K562 (cell line): ENCODE results near the gene RTP5. TPM values are rescaled to one million over a fixed set of nuclear protein-coding genes. Genes with fewer than 3 reads are reported as not detected.
A peak's percentile ranks its signal among the peaks of the same experiment; 100 is the strongest.

Experiments used
- ARNT ChIP-seq, 2 experiments: fragments of 450-650 bp; IDR thresholded peaks; 2 replicates each; pipeline ENCODE4 v1.6.1; 2016; ENCODE audit warnings: mild to moderate bottlenecking in 1 of 2
- BCOR ChIP-seq: fragments of 450-650 bp; IDR thresholded peaks from 2 replicates; pipeline ENCODE4 v1.6.1; 2016
- BDP1 ChIP-seq: IDR thresholded peaks from 3 replicates; pipeline ENCODE4 v1.6.1; 2011; ENCODE audit not compliant: insufficient read length, insufficient read depth
- CBX1 ChIP-seq: sonication (generic); IDR thresholded peaks from 2 replicates; pipeline ENCODE4 v1.6.1; 2016; ENCODE audit warnings: antibody characterized with exemption, low read depth, mild to moderate bottlenecking
- CBX2 ChIP-seq: fragments of 200-600 bp; sonication (generic); IDR thresholded peaks from one replicate; pipeline ENCODE4 v1.6.1; 2012; ENCODE audit warnings: mild to moderate bottlenecking, low read length, inconsistent platforms; ENCODE audit not compliant: insufficient read depth, poor library complexity, severe bottlenecking
- DNMT1 ChIP-seq: fragments of 450-650 bp; IDR thresholded peaks from 2 replicates; pipeline ENCODE4 v1.6.1; 2016; ENCODE audit warnings: antibody characterized with exemption, mild to moderate bottlenecking
- DPF2 ChIP-seq: fragments of 450-650 bp; IDR thresholded peaks from 2 replicates; pipeline ENCODE4 v1.6.1; 2016
- MAFG ChIP-seq: fragments of 450-650 bp; conservative IDR thresholded peaks from 2 replicates; pipeline ENCODE4 v1.6.1; 2016; ENCODE audit warnings: missing genetic modification characterization, missing compliant biosample characterization
- NCOA2 ChIP-seq, 2 experiments: fragments of 450-650 bp; IDR thresholded peaks; 2 replicates each; pipeline ENCODE4 v1.6.1; 2018; ENCODE audit warnings: mild to moderate bottlenecking in 2 of 2, moderate library complexity in 1 of 2; ENCODE audit not compliant: partially characterized antibody in 2 of 2
- NEUROD1 ChIP-seq: fragments of 150-350 bp; IDR thresholded peaks from 2 replicates; pipeline ENCODE4 v1.6.1; 2014; ENCODE audit warnings: borderline replicate concordance, low read length, low read depth; ENCODE audit not compliant: partially characterized antibody
- POLR2G ChIP-seq: fragments of 200-400 bp; formaldehyde crosslinking; IDR thresholded peaks from 2 replicates; pipeline ENCODE4 v1.6.1; 2017; ENCODE audit warnings: low read depth, mild to moderate bottlenecking, antibody characterized with exemption, low read length, moderate library complexity
- RAD21 ChIP-seq, 2 experiments: fragments of 250-450 bp in 1 of 2; fragments of 450-650 bp in 1 of 2; sonication (Bioruptor Pico) in 1 of 2; formaldehyde crosslinking in 1 of 2; IDR thresholded peaks in 1 of 2; conservative IDR thresholded peaks in 1 of 2; 2 replicates each; pipeline versions ENCODE4 v1.4.0 to v1.8.0; 2020 to 2022; ENCODE audit warnings: mild to moderate bottlenecking in 2 of 2, moderate library complexity in 1 of 2
- SREBF1 ChIP-seq: fragments of 150-350 bp; IDR thresholded peaks from 2 replicates; pipeline ENCODE4 v1.6.1; 2014; ENCODE audit warnings: antibody characterized with exemption, low read depth, low read length, borderline replicate concordance
- TEAD4 ChIP-seq, 2 experiments: sonication (generic) in 1 of 2; formaldehyde crosslinking in 1 of 2; IDR thresholded peaks; 2 replicates each; pipeline versions ENCODE4 v1.6.1 to v1.8.0; 2012 to 2022; ENCODE audit warnings: borderline replicate concordance in 1 of 2, inconsistent platforms in 1 of 2, low read length in 1 of 2, mild to moderate bottlenecking in 1 of 2, missing genetic modification reagents in 1 of 2
- TRIM24 ChIP-seq, 2 experiments: fragments of 450-650 bp; IDR thresholded peaks; 2 replicates each; pipeline ENCODE4 v1.6.1; 2016
- polyA plus RNA-seq, 8 experiments: library from polyadenylated mRNA; depleted of rRNA in 4 of 8; stranded (reverse) in 5 of 8; unstranded in 3 of 8; fragments of >200 nt; fragmentation: Nextera tagmentation in 2 of 8; fragmentation: Illumina TruSeq in 1 of 8; extraction: Ambion mirVana in 2 of 8; extraction: Trizol in 1 of 8; gene quantifications; 2 replicates each; pipeline versions ENCODE4 v1.2.1 to v1.2.3, GENCODE V29; 2011 to 2014; ENCODE audit warnings: inconsistent platforms in 1 of 8, missing spikeins in 1 of 8
- total RNA-seq, 7 experiments: library from RNA; depleted of rRNA in 6 of 7; stranded (reverse); fragments of >200 nt in 6 of 7; fragmentation: Illumina TruSeq in 2 of 7; extraction: Trizol in 2 of 7; gene quantifications; 2 replicates each; pipeline versions ENCODE4 v1.2.1 to v1.2.3, GENCODE V29; 2011 to 2021; ENCODE audit warnings: low replicate concordance in 1 of 7
- TF ChIP-seq, protein P1 (sequence below), 2 experiments: fragments of 450-650 bp; IDR thresholded peaks; 2 replicates each; pipeline ENCODE4 v1.6.1; 2016; ENCODE audit warnings: mild to moderate bottlenecking in 2 of 2, borderline replicate concordance in 1 of 2, low read depth in 1 of 2, moderate library complexity in 1 of 2

Gene RTP5
- total and polyA plus RNA-seq, 9 of the 15 experiments (the other 6 are each of a cell fraction or from before 2014, with no cell fraction given): not detected

DNA sequence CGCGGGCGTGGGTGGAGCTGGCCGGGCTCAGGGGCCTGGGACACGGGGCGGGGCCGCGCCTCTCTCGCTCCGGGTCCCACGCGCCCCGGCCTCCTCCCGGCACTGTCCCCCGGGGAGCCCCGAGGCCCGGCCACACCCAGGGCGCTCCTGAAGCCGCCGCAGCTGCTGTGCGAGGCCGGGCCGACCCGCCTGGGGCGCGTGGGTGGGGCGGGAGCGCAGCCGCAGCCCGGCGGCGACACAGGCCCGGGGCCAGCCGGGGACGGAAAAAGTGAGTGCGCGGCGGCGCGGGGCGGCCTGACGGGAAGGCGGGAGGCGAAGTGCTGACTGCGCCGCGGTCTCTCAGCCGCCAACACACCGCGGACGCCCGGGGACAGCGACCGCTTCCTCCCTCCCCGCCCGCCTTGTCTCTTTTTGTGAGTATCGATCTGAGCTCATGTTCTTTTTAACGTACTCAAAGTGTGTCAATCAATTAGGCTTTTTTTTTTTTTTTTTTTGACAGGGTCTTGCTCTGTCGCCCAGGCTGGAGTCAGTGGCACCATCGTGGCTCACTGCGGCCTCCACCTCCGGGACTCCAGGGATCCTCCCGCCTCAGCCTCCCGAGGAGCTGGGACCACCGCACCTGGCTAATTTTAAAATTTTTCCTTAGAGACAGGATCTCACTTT, 25.3 kb upstream of the RTP5 start (continued):
- TF ChIP-seq TEAD4 (IDR thresholded peaks at IDR 0.05; ENCODE audit: low read length) (peak; percentile 21; the same call in 1 of the 2 replicates), TEAD4 (CRISPR knock-in tag; IDR thresholded peaks at IDR 0.05; ENCODE audit: borderline replicate concordance) (no peak), DPF2 (no peak), ARNT (IDR thresholded peaks at IDR 0.05) (no peak), CBX1 (no peak), TRIM24 (IDR thresholded peaks at IDR 0.05) (no peak), POLR2G (peak; percentile 84), CBX2 (no peak), MAFG (tag) (no peak), BDP1 (no peak), SREBF1 (no peak), BCOR (peak; percentile 44; the same call in 1 of the 2 replicates), RAD21 (CRISPR knock-in tag; conservative IDR thresholded peaks at IDR 0.05 in 1 of 2, IDR thresholded peaks at IDR 0.05 in 1 of 2) (peak in 1 of 2 experiments; percentile 24; a peak in 2 of 4 replicates), NCOA2 (IDR thresholded peaks at IDR 0.05; ENCODE audit: partially characterized antibody in 2 of 2) (no peak), DNMT1 (no peak), NEUROD1 (peak; percentile 17)
- TF ChIP-seq, protein P1, sequence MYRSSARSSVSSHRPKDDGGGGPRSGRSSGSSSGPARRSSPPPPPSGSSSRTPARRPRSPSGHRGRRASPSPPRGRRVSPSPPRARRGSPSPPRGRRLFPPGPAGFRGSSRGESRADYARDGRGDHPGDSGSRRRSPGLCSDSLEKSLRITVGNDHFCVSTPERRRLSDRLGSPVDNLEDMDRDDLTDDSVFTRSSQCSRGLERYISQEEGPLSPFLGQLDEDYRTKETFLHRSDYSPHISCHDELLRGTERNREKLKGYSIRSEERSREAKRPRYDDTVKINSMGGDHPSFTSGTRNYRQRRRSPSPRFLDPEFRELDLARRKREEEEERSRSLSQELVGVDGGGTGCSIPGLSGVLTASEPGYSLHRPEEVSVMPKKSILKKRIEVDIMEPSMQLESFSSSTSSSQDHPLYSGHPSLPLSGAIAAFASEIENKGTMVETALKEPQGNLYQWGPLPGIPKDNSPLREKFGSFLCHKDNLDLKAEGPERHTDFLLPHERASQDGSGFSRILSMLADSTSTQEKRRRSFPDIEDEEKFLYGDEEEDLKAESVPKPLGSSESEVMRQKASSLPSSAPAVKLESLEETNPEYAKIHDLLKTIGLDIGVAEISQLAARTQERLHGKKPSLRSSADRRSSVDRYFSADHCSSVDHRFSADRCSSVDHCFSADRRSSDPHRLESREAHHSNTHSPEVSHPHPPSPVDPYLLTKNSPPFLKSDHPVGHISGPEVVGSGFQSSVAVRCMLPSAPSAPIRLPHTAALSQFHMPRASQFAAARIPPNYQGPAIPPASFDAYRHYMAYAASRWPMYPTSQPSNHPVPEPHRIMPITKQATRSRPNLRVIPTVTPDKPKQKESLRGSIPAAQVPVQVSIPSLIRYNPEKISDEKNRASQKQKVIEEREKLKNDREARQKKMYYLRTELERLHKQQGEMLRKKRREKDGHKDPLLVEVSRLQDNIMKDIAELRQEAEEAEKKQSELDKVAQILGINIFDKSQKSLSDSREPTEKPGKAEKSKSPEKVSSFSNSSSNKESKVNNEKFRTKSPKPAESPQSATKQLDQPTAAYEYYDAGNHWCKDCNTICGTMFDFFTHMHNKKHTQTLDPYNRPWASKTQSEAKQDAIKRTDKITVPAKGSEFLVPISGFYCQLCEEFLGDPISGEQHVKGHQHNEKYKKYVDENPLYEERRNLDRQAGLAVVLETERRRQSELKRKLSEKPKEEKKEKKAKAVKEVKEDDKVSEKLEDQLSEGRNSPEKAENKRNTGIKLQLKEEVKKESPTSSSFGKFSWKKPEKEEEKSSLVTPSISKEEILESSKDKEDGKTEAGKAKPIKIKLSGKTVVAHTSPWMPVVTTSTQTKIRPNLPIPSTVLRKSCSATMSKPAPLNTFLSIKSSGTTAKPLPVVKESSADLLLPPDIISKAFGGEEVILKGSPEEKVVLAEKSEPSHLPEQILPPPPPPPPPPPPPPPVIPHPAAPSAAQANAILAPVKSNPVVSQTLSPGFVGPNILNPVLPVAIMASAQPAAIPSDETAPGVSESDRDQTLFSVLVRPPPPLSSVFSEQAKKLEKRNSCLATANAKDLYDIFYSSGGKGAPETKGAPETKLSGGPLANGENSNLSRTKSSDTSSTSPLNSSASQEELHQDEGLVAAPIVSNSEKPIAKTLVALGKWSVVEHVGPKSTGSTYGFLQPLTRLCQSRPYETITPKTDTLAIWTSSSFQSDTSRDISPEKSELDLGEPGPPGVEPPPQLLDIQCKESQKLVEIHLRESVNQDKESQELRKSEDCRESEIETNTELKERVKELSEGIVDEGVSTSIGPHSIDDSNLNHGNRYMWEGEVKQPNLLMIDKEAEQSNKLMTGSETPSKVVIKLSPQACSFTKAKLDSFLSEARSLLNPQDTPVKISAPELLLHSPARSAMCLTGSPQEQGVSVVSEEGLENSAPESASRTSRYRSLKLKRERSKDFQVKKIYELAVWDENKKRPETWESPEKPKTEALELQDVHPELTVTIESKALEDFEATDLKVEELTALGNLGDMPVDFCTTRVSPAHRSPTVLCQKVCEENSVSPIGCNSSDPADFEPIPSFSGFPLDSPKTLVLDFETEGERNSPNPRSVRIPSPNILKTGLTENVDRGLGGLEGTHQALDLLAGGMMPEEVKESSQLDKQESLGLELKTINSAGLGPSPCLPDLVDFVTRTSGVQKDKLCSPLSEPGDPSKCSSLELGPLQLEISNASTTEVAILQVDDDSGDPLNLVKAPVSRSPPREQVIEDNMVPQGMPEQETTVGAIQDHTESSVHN (IDR thresholded peaks at IDR 0.05; ENCODE audit: borderline replicate concordance in 1 of 2, low read depth in 1 of 2): no peak
